Cerebellar nuclear complex (tissue), 1 donor: ENCODE results near the gene SATL1.
"Not testable (repeated sequence)": the region's sequence is repeated elsewhere in the genome, so short reads cannot be mapped to it uniquely, and the experiment has no call there.

Experiments used
- DNase-seq, 2 experiments: peaks; one replicate each; lab custom pipeline; 2025; lab: John Stamatoyannopoulos, UW

The SATL1 gene

DNA sequence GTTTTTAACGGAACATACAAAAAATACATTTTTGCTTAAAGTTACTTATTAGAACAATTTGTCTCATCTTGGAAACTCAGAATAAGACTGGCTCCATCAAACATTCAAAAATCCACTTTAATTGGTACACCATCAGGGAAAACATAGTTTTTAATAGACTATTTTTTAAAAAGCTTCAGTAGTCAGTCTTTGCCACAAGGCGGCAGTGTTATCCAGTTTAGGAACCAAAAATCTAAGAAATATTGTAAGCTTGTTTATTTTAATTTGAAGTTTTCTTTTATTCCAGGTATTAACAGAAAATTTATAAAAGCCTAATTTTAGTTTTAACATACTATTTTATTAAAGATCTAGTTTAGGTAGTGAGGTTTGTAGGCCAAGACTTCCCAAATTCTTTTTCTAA lies 132.2 kb downstream of the SATL1 start:
- no peak for DNase-seq

DNA sequence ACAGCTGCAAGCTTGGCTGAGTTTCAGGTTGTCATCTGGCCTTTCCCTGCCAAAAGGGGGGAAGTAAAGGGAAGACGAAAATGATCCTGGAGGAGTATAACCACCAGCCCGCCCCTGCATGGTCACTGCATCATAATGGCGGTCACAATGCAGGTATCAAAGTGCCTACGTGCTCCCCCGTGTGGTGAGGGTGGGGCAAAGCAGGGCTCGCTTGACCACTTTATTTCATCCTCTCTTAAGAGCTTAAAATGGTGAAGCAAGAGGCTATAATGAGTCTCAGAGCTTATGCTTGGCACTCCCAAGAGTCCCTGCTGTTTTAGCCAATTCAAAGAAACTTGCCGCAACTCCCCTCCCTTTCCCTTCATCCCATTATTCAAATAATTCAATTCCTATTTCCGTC lies 134.3 kb downstream of the SATL1 start:
- no peak for DNase-seq

DNA sequence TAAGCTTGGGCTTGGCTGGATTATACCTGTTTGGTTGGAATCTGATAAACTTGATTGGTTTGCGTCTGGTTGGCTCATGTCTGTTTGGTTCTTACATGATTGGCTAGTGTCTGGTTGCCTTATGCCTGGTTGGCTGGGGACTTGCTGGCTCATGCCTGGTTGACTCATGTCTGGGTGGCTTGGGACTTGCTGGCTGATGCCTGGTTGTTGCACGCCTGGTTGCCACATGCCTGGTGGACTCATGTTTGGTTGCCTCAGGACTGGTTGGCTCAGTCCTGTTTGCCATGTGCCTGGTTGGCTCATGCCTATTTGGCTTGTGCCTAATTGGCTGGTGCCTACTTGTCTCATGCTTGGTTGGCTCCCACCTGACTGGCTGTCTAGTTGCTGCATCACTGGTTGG lies 135.4 kb downstream of the SATL1 start:
- no peak for DNase-seq

DNA sequence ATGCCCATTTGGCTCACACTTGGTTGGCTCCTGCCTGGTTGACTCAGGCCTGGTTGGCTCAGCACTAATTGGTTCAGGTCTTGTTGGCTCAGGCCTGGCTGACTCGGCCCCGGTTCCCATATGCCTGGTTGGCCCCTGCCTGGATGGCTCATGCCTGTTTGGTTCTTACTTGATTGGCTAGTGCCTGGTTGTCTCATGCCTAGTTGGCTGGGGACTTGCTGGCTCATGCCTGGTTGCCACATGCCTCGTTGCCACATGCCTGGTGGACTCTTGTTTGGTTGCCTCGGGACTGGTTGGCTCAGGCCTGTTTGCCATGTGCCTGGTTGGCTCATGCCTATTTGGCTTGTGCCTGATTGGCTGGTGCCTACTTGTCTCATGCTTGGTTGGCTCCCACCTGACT lies 136.2 kb downstream of the SATL1 start:
- DNase-seq = peak in 1 of 2 experiments; percentile 2

DNA sequence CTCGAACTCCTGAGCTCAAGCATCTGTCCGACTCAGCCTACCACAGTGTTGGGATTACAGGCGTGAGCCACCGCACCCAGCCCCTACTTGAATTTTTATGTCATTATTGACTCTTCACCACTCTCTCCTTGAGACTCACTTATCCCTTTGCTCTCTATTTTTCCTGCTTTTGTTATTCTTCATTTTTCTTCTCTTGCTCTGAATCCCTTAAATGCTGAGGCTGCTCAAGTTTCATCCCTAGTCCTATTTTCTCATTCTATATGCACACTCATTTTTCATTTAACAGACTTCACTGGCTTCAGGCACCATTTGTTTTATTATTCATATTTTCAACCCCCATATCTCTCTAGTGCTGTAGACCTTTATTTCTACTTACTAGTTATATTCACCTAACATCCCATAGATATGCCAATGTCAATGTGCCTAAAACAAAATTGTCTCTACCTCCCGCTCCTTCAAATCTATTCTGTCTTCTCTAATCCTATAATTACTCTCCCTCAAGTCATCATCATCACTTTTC lies 154.2 kb downstream of the SATL1 start:
- DNase-seq = no peak

DNA sequence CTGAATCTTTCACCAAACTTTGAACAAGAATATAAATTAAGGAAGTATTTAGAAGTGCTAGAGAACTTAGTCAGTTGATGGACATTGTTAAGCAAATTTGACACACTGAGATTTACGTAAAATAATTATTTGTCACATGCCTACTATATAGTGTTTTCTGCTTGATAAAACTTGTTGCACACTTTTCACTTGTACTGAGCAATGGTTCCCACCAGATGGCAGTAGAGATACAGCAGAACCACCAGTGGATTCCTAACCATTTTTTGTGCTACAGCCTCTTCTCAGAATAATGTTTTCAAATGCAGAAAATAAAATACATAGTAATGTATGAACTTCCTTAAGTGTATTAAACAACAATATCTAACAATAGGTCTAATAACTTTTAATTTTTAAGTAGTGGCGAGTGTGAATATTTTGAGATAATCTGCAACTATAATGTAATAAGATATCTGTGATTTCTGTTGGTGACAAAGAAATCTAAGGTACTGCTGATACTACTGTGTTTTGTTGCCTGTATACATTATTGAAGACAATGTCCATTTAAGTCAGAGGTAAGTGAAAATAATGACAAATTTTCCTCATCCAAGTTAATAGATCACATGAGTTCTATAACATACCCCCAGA lies 158.7 kb downstream of the SATL1 start:
- DNase-seq = no peak

DNA sequence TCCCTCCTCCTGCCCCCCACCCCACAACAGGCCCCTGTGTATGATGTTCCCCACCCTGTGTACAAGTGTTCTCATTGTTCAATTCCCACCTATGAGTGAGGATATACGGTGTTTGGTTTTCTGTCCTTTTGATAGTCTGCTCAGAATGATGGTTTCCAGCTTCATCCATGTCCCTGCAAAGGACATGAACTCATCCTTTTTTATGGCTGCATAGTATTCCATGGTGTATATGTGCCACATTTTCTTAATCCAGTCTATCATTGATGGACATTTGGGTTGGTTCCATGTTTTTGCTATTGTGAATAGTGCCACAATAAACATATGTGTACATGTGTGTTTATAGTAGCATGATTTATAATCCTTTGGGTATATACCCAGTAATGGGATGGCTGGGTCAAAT lies 166.3 kb downstream of the SATL1 start:
- DNase-seq = not testable (repeated sequence)

DNA sequence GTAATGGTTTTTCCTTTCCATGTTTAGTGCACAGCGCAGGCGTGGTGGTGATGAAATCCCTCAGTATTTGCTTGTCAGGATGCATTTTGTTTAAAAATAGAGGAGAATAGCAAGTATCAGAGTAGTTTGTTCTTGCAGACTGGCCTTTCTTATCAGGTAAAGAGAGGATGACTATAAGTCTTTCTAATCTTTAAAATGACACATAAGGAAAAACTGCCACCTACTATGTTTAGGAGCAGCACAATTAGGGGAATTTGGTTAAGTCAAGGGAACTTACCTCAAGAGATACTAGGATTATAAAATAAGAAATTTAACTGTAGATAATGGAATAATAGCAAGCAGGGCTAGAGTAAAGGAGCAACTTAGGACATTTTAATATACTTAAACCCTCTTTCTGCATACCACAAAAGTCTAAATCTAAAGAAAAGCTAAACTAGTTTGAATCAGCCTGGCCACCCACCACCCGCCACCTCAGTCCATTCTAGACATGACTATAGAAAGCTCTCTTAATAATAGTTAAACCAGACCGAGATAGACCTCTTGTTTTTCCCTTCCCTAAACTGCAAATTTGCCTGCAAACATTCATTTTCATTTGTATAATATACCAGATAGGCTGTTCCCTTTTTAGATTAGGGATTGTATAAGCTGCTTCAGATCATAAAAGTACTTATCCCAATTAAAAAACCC lies 177.9 kb downstream of the SATL1 start:
- no peak for DNase-seq

DNA sequence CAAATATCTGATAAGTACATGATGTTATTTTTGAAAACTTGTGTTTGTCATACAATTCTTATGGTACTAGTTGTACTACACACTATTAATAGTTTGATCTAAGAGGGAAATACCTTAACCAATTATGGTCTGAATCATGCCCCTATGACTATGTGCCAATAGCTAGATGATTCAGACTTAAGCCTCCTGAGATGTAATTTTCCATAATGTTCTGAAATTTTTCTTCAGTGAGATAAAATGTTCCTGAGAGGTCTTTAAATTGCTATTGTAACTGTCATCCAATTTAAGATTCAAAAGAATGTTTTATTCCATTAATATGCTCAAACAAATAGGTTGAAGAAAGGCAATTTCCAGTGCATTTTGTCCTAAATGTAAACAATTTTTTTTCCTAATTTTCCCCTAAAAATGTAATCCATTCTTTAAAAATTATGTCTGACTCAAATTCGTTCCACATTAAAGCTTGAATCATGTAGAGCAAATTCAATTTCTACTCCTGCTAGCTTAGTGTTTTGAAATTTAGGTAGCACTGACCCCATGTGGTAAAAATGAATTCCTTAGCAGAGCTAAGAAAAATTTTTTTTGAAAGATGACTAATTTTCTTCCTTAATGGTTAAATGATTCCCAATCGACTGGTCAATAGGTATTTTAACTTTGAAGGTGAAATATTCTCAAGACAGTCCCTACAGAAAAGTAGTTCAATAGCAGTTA lies 190.8 kb downstream of the SATL1 start:
- DNase-seq = no peak

DNA sequence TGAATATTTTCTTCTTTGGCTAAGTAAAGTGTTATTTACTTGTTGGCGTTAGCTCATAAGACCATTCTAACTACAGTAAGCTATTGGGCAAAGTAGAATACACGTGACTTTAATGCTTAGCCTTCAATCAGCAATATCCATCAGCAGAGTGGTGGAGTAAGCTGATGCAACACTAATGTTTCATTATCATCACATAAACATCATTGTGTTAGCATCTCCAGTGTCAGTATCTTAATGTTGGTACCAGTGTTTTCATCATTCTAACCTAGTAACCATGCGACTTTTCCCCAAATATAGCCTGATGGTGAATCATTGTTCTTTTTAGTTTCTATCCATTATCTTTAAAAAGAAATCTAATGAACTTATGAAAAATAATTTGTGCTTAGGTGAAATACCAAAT lies 191.4 kb downstream of the SATL1 start:
- DNase-seq = no peak

DNA sequence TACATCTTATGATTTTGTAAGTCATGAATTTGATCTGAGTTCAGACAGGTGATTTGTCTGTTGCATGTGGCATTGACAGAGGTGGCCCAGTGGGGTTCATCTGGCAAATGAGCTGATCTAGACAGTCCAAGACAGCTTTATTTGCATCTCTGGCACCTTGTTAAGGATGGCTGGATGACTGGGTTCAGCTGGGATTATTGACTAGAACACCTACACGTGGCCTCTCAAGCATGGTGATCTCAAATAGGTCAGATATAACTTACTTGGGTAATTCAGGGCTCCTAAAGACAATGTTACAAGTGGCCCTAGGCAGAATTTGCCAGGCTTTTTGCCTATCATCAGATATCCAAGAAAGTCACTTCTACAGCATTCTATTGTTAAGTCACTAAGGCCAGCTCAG lies 192.0 kb downstream of the SATL1 start:
- DNase-seq = no peak
